Uterus (tissue), 4 donors: ENCODE measurements around the gene KCNN2. TPM values are rescaled to one million over a fixed set of nuclear protein-coding genes. Genes with fewer than 3 reads are reported as not detected.

Source experiments
- DNase-seq, 2 donors: peaks; one replicate each; pipeline ENCODE4 v3.0.0-alpha.2; 2019 to 2020
- H3K27ac ChIP-seq, 2 donors: fragments of 200-600 bp; sonication (generic); 1 replicate in 1 of 2; 2 replicates in 1 of 2; pipeline ENCODE4 v1.5.1; 2016 to 2018
- H3K27me3 ChIP-seq, 2 donors: fragments of 200-600 bp; sonication (generic); one replicate each; pipeline ENCODE4 v1.5.1; 2018 to 2019; ENCODE audit warnings: control low read depth in 1 of 2
- H3K36me3 ChIP-seq, 2 donors: fragments of 200-600 bp; sonication (generic); one replicate each; pipeline ENCODE4 v1.5.1; 2019; ENCODE audit warnings: control low read depth in 1 of 2
- H3K4me1 ChIP-seq, 2 donors: fragments of 200-600 bp; sonication (generic); one replicate each; pipeline ENCODE4 v1.5.1; 2018 to 2019; ENCODE audit warnings: control low read depth in 1 of 2
- H3K4me3 ChIP-seq, 2 donors: fragments of 200-600 bp; sonication (generic); 1 replicate in 1 of 2; 2 replicates in 1 of 2; pipeline ENCODE4 v1.5.1; 2018 to 2019; ENCODE audit warnings: mild to moderate bottlenecking in 1 of 2
- H3K9me3 ChIP-seq, 2 donors: fragments of 200-600 bp; sonication (generic); one replicate each; pipeline ENCODE4 v1.5.1; 2019; ENCODE audit warnings: control low read depth in 1 of 2
- POLR2A ChIP-seq, 2 donors: fragments of 450-650 bp; IDR thresholded peaks; one replicate each; pipeline ENCODE4 v1.6.1; 2016; ENCODE audit warnings: antibody characterized with exemption in 2 of 2, mild to moderate bottlenecking in 1 of 2, moderate library complexity in 1 of 2
- intact Hi-C: fragments of 100-400 bp; cut with DNase I; formaldehyde crosslinking; loops from one replicate; pipeline ENCODE4 v1.15.1; 2023; ENCODE audit warnings: low total_unique reads
- total RNA-seq, 4 donors: library from RNA; depleted of rRNA in 3 of 4; stranded (reverse); fragments of >200 nt in 3 of 4; gene quantifications; one replicate each; pipeline versions ENCODE4 v1.1.0 to v1.2.4, GENCODE V29; 2014 to 2023
- TF ChIP-seq, protein P1 (sequence below), 4 experiments: fragments of 200-600 bp in 2 of 4; fragments of 450-650 bp in 2 of 4; sonication (generic) in 2 of 4; IDR thresholded peaks; one replicate each; pipeline ENCODE4 v1.5.1; 2016 to 2019; ENCODE audit warnings: antibody characterized with exemption in 4 of 4, mild to moderate bottlenecking in 2 of 4, moderate library complexity in 1 of 4
- donor health status: DM: yes; HTN: yes; CAD: no.

Gene KCNN2
- total RNA-seq, 4 donors from 2014 or later: 1.8 to 7.1 (median 4.9) TPM

DNA sequence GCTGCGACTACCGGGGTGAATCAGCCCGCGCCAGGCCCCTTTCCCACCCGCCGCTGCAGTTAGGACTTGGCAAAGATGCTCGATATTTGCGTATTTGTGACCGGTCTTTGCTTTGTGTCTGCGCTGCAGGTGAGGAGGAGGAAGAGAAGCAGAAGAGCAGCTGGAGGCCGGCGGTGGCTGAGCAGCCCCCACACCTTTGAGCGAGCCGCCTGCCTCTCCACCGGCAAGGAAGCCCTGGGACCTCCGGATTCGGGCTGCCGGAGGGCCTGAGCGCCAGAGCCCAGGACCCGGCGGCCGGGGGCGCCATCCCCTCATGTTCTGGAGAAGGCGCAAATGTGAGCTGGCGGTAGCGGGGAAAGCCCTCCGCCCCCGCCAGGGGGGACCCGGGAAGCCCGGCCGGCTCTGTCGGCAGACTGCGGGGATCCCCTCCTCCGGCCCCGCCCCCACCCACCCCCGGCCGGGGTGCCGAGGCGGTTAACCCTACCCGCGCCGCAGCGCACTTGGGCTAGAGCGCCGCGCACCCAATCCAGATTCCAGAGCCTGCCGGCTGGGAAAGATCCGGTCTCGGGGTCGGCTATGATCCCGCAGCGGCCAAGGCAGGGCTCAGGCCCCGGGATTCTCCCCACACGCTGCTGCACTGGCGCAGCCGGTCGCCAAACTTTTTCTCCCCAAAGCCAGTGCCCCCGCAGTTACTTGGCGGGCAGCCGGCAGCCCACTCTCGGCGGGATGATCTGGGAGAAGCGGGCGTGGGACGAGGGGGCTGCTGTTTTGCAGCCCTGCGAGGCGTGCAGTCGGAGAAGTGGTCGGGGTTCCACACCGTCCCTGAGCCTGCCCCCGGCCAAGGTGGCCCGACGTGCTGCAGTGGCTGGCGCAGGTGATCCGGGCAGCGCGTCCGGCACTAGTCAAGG is 800 bp upstream of the KCNN2 start:
- H3K4me3 ChIP-seq: peak overlapping the region; percentile 42 to 47
- intact Hi-C loops: no loop called here
- H3K9me3 ChIP-seq: no peaks in the 10 kb centered on the region
- H3K27me3 ChIP-seq: peaks cover 0 to 6% of the 10 kb centered on the region in 2 donors
- H3K27ac ChIP-seq: peak overlapping the region; percentile 60 to 72
- H3K4me1 ChIP-seq: no peaks in the 10 kb centered on the region
- DNase-seq: peak; percentile 16 to 20
- H3K36me3 ChIP-seq: no peaks in the 10 kb centered on the region
- TF ChIP-seq, protein P1, sequence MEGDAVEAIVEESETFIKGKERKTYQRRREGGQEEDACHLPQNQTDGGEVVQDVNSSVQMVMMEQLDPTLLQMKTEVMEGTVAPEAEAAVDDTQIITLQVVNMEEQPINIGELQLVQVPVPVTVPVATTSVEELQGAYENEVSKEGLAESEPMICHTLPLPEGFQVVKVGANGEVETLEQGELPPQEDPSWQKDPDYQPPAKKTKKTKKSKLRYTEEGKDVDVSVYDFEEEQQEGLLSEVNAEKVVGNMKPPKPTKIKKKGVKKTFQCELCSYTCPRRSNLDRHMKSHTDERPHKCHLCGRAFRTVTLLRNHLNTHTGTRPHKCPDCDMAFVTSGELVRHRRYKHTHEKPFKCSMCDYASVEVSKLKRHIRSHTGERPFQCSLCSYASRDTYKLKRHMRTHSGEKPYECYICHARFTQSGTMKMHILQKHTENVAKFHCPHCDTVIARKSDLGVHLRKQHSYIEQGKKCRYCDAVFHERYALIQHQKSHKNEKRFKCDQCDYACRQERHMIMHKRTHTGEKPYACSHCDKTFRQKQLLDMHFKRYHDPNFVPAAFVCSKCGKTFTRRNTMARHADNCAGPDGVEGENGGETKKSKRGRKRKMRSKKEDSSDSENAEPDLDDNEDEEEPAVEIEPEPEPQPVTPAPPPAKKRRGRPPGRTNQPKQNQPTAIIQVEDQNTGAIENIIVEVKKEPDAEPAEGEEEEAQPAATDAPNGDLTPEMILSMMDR (IDR thresholded peaks at IDR 0.05): peak in 2 of 4 experiments; percentile 4 to 6
- no peak for TF ChIP-seq POLR2A (IDR thresholded peaks at IDR 0.05)

DNA sequence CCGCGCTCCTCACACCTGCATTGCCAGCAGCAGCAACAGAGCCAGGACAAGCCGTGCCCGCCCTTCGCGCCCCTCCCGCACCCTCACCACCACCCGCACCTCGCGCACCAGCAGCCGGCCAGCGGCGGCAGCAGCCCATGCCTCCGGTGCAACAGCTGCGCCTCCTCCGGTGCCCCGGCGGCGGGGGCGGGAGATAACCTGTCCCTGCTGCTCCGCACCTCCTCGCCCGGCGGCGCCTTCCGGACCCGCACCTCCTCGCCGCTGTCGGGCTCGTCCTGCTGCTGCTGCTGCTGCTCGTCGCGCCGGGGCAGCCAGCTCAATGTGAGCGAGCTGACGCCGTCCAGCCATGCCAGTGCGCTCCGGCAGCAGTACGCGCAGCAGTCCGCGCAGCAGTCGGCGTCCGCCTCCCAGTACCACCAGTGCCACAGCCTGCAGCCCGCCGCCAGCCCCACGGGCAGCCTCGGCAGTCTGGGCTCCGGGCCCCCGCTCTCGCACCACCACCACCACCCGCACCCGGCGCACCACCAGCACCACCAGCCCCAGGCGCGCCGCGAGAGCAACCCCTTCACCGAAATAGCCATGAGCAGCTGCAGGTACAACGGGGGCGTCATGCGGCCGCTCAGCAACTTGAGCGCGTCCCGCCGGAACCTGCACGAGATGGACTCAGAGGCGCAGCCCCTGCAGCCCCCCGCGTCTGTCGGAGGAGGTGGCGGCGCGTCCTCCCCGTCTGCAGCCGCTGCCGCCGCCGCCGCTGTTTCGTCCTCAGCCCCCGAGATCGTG is 517 bp downstream of the KCNN2 start:
- no peaks in the 10 kb centered on the region for H3K9me3 ChIP-seq
- intact Hi-C loops: no loop called here
- no peaks in the 10 kb centered on the region for H3K4me1 ChIP-seq
- H3K27ac ChIP-seq: peak overlapping the region; percentile 28 to 44
- H3K27me3 ChIP-seq: peaks cover 0 to 6% of the 10 kb centered on the region in 2 donors
- H3K4me3 ChIP-seq: peak overlapping the region; percentile 42 to 47
- TF ChIP-seq, protein P1 (IDR thresholded peaks at IDR 0.05): no peak
- no peak for TF ChIP-seq POLR2A (IDR thresholded peaks at IDR 0.05)
- no peak for DNase-seq
- H3K36me3 ChIP-seq: no peaks in the 10 kb centered on the region

DNA sequence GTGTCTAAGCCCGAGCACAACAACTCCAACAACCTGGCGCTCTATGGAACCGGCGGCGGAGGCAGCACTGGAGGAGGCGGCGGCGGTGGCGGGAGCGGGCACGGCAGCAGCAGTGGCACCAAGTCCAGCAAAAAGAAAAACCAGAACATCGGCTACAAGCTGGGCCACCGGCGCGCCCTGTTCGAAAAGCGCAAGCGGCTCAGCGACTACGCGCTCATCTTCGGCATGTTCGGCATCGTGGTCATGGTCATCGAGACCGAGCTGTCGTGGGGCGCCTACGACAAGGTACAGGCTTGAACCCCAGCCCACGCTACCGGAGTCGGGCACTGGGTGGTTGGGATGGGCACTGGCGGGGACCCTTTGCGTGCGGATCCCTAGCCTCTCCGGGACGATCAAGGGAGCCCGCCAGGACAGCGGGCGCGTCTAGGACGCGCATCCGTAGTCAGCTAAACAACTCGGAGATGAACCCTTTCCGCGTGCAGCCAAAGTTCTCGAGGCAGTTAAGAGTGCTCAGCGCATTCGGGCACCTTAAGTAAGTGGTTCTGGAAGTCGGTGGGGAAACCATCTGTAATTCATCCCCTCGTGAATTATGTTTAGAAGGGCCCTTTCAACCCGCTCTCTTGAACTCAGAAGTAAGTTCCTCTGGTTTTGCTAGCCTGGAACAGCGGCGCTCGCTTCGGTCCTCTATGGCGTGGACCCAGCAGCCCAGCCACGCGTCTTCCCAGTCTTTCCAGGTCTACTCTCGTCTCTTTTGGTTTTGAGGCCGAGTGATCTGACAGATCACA is 1.3 kb downstream of the KCNN2 start:
- Histone ChIP-seq H3K27ac (no peak overlapping the region), H3K4me3 (peak overlapping the region; percentile 42 to 47), H3K27me3 (peaks cover 0 to 6% of the 10 kb centered on the region in 2 donors), H3K9me3 (no peaks in the 10 kb centered on the region), H3K36me3 (no peaks in the 10 kb centered on the region), H3K4me1 (no peaks in the 10 kb centered on the region)
- intact Hi-C loops: no loop called here
- DNase-seq: no peak
- no peak for TF ChIP-seq POLR2A (IDR thresholded peaks at IDR 0.05)
- TF ChIP-seq, protein P1 (IDR thresholded peaks at IDR 0.05): no peak

DNA sequence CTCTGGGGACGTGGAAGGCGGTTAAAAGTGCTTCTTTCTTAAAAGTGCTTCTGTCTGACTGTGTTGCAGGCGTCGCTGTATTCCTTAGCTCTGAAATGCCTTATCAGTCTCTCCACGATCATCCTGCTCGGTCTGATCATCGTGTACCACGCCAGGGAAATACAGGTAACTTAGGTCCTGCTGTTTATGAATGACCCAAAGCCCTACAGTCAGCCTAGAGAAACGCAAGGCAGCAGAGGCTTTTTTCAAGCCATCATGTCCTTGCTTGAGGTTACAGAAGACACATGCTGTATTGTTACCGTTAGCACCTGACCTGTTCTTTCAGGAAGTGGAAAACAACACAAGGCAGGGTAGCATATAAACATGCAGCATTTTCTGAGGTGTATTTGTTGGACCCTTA is 2.0 kb downstream of the KCNN2 start:
- H3K27me3 ChIP-seq: peaks cover 0 to 6% of the 10 kb centered on the region in 2 donors
- H3K9me3 ChIP-seq: no peaks in the 10 kb centered on the region
- TF ChIP-seq POLR2A (IDR thresholded peaks at IDR 0.05): no peak
- TF ChIP-seq, protein P1 (IDR thresholded peaks at IDR 0.05): no peak
- no peaks in the 10 kb centered on the region for H3K4me1 ChIP-seq
- intact Hi-C loops: no loop called here
- peak overlapping the region in 1 of 2 donors; percentile 47 for H3K4me3 ChIP-seq
- no peak overlapping the region for H3K27ac ChIP-seq
- H3K36me3 ChIP-seq: no peaks in the 10 kb centered on the region
- DNase-seq: no peak
